ENCODE data around the gene OR51I1.

GRCh38 chr11:5423131-5423530 lies 18.2 kb downstream of the OR51I1 start:
- TF ChIP-seq EZH2 (IDR thresholded peaks at IDR 0.05; ENCODE audit: insufficient read depth, poor library complexity, severe bottlenecking) (no peak), EZH2phosphoT487 (IDR thresholded peaks at IDR 0.05; ENCODE audit: insufficient read depth, low read depth) (no peak)
